Measurements from ENCODE around the gene SHISAL2A.

The SHISAL2A gene

GRCh38 chr1:52632732-52633290 lies at the start of gene SHISAL2A:
TSS of gene SHISAL2A (plus strand) at chr1:52633168. CDS start at chr1:52633494, 326 bp downstream.
- peak; percentile 20 for DNase-seq

GRCh38 chr1:52585474-52585873 lies 47.5 kb upstream of the SHISAL2A start:
- DNase-seq: no peak

GRCh38 chr1:52588027-52588426 lies 44.9 kb upstream of the SHISAL2A start:
- no peak for DNase-seq

GRCh38 chr1:52588535-52588934 lies 44.4 kb upstream of the SHISAL2A start:
- DNase-seq: no peak

- DNase-seq: no peak
Measured at GRCh38 chr1:52590266-52590665, 42.7 kb upstream of the SHISAL2A start.

GRCh38 chr1:52592637-52593323 lies 40.2 kb upstream of the SHISAL2A start:
- DNase-seq: no peak

- no peak for DNase-seq
Measured at GRCh38 chr1:52593495-52593894, 39.5 kb upstream of the SHISAL2A start.

- no peak for DNase-seq
Measured at GRCh38 chr1:52595061-52595460, 37.9 kb upstream of the SHISAL2A start.

GRCh38 chr1:52597912-52598311 lies 35.1 kb upstream of the SHISAL2A start:
- no peak for DNase-seq

- no peak for DNase-seq
Measured at GRCh38 chr1:52598729-52599128, 34.2 kb upstream of the SHISAL2A start.

- no peak for DNase-seq
Measured at GRCh38 chr1:52599236-52599635, 33.7 kb upstream of the SHISAL2A start.

- DNase-seq: no peak
Measured at GRCh38 chr1:52600533-52601179, 32.3 kb upstream of the SHISAL2A start.

GRCh38 chr1:52601519-52601918 lies 31.4 kb upstream of the SHISAL2A start:
- no peak for DNase-seq

- peak; percentile 23 for DNase-seq
Measured at GRCh38 chr1:52601991-52602855, 30.7 kb upstream of the SHISAL2A start, which contains the start of gene GPX7. TSS of gene GPX7 (plus strand) at chr1:52602371. CDS start at chr1:52602410, 39 bp downstream.

GRCh38 chr1:52602856-52603600 lies 29.9 kb upstream of the SHISAL2A start:
- DNase-seq: peak; percentile 32

- DNase-seq: no peak
Measured at GRCh38 chr1:52603630-52604029, 29.3 kb upstream of the SHISAL2A start.

- no peak for DNase-seq
Measured at GRCh38 chr1:52604063-52604770, 28.8 kb upstream of the SHISAL2A start.

- no peak for DNase-seq
Measured at GRCh38 chr1:52613636-52614373, 19.2 kb upstream of the SHISAL2A start.

- no peak for DNase-seq
Measured at GRCh38 chr1:52614671-52615070, 18.3 kb upstream of the SHISAL2A start.

- no peak for DNase-seq
Measured at GRCh38 chr1:52615489-52616042, 17.4 kb upstream of the SHISAL2A start.

- no peak for DNase-seq
Measured at GRCh38 chr1:52621950-52622349, 11.0 kb upstream of the SHISAL2A start.
